H1 (cell line): ENCODE measurements around the gene MIA3. TPM values are rescaled to one million over a fixed set of nuclear protein-coding genes. Genes with fewer than 3 reads are reported as not detected.

Source experiments
- BACH1 ChIP-seq: IDR thresholded peaks from 2 replicates; pipeline ENCODE4 v1.6.1; 2012; ENCODE audit warnings: low read length, improper control_type of control experiment
- BRCA1 ChIP-seq: IDR thresholded peaks from 2 replicates; pipeline ENCODE4 v1.6.1; 2012; ENCODE audit warnings: low read depth, low read length, improper control_type of control experiment
- CBX5 ChIP-seq: fragments of 300-800, 300-1000 bp; sonication (generic); IDR thresholded peaks from 2 replicates; pipeline ENCODE4 v1.7.1; 2016; ENCODE audit warnings: antibody characterized with exemption, low read length, low read depth
- CTBP2 ChIP-seq: IDR thresholded peaks from 2 replicates; pipeline ENCODE4 v1.7.0; 2011; ENCODE audit warnings: borderline replicate concordance, mild to moderate bottlenecking, moderate library complexity, mixed read lengths, low read length; ENCODE audit not compliant: insufficient read depth, insufficient read length
- E2F6 ChIP-seq: IDR thresholded peaks from 2 replicates; pipeline ENCODE4 v1.6.1; 2012; ENCODE audit warnings: inconsistent platforms
- EP300 ChIP-seq, 2 experiments: IDR thresholded peaks; 1 replicate in 1 of 2; 2 replicates in 1 of 2; pipeline ENCODE4 v1.6.1; 2011 to 2012; ENCODE audit warnings: low read depth in 2 of 2, low read length in 2 of 2, mild to moderate bottlenecking in 2 of 2, borderline replicate concordance in 1 of 2, inconsistent platforms in 1 of 2, moderate library complexity in 1 of 2
- HDAC2 ChIP-seq, 2 experiments: fragments of 300-600 bp in 1 of 2; sonication (generic) in 1 of 2; IDR thresholded peaks; 2 replicates each; pipeline ENCODE4 v1.6.1; 2011 to 2012; ENCODE audit warnings: low read depth in 2 of 2, low read length in 2 of 2, mild to moderate bottlenecking in 2 of 2, moderate library complexity in 2 of 2, borderline replicate concordance in 1 of 2, inconsistent platforms in 1 of 2
- KDM1A ChIP-seq: fragments of 200-600, 300-600 bp; sonication (generic); IDR thresholded peaks from 2 replicates; pipeline ENCODE4 v1.7.1; 2016; ENCODE audit warnings: mild to moderate bottlenecking, low read length, borderline replicate concordance
- KDM5A ChIP-seq: fragments of 200-600 bp; IDR thresholded peaks from 2 replicates; pipeline ENCODE4 v1.7.1; 2012; ENCODE audit warnings: mild to moderate bottlenecking, low read length, inconsistent platforms, mixed read lengths
- MAFK ChIP-seq: IDR thresholded peaks from 2 replicates; pipeline ENCODE4 v1.6.1; 2012; ENCODE audit warnings: low read depth, mild to moderate bottlenecking, improper control_type of control experiment, low read length
- NANOG ChIP-seq: IDR thresholded peaks from 2 replicates; pipeline ENCODE4 v1.6.1; 2011; ENCODE audit warnings: low read length, low read depth, mild to moderate bottlenecking, inconsistent platforms; ENCODE audit not compliant: insufficient read depth, poor library complexity, severe bottlenecking
- PHF8 ChIP-seq: fragments of 200-600 bp; sonication (generic); conservative IDR thresholded peaks from 2 replicates; pipeline ENCODE4 v1.7.1; 2012; ENCODE audit warnings: low read depth, mild to moderate bottlenecking, inconsistent platforms, low read length, moderate library complexity
- POLR2AphosphoS5 ChIP-seq: IDR thresholded peaks from 2 replicates; pipeline ENCODE4 v1.6.1; 2011; ENCODE audit warnings: low read depth, low read length
- RAD21 ChIP-seq, 2 experiments: IDR thresholded peaks in 1 of 2; conservative IDR thresholded peaks in 1 of 2; 2 replicates each; pipeline ENCODE4 v1.6.1; 2011; ENCODE audit warnings: low read depth in 2 of 2, low read length in 2 of 2, improper control_type of control experiment in 1 of 2, inconsistent platforms in 1 of 2, mild to moderate bottlenecking in 1 of 2, moderate library complexity in 1 of 2
- RBBP5 ChIP-seq: IDR thresholded peaks from 2 replicates; pipeline ENCODE4 v1.7.1; 2012; ENCODE audit warnings: low read depth, mild to moderate bottlenecking, inconsistent platforms, low read length, moderate library complexity, borderline replicate concordance
- RFX5 ChIP-seq: IDR thresholded peaks from 2 replicates; pipeline ENCODE4 v1.6.1; 2011; ENCODE audit warnings: low read depth, low read length, improper control_type of control experiment, borderline replicate concordance
- RNF2 ChIP-seq: fragments of 200-900, 300-1000 bp; sonication (generic); IDR thresholded peaks from 2 replicates; pipeline ENCODE4 v1.7.1; 2016; ENCODE audit warnings: borderline replicate concordance, low read depth, mild to moderate bottlenecking, antibody characterized with exemption, low read length; ENCODE audit not compliant: poor library complexity, severe bottlenecking; ENCODE audit errors: missing control alignments
- SIRT6 ChIP-seq: IDR thresholded peaks from one replicate; pipeline ENCODE4 v1.7.1; 2012; ENCODE audit warnings: low read length, inconsistent platforms
- SP1 ChIP-seq: IDR thresholded peaks from 2 replicates; pipeline ENCODE4 v1.6.1; 2011; ENCODE audit warnings: low read depth, low read length
- SP2 ChIP-seq: IDR thresholded peaks from 2 replicates; pipeline ENCODE4 v1.6.1; 2012; ENCODE audit warnings: mild to moderate bottlenecking, low read length, inconsistent platforms
- SRF ChIP-seq: IDR thresholded peaks from 2 replicates; pipeline ENCODE4 v1.6.1; 2011; ENCODE audit warnings: mild to moderate bottlenecking, low read depth, low read length, moderate library complexity
- SUZ12 ChIP-seq: fragments of 200-600 bp; sonication (generic); IDR thresholded peaks from 2 replicates; pipeline ENCODE4 v1.6.1; 2012; ENCODE audit warnings: mild to moderate bottlenecking, inconsistent platforms, low read length, moderate library complexity, mixed read lengths
- TAF1 ChIP-seq: IDR thresholded peaks from 2 replicates; pipeline ENCODE4 v1.6.1; 2011; ENCODE audit warnings: mild to moderate bottlenecking, low read depth, low read length
- polyA plus RNA-seq, 7 experiments: library from polyadenylated mRNA; depleted of rRNA in 3 of 7; stranded (reverse) in 5 of 7; unstranded in 2 of 7; fragments of >200 nt in 5 of 7; fragments of 200-250 nt in 2 of 7; gene quantifications; 1 replicate in 5 of 7; 2 replicates in 1 of 7; 4 replicates in 1 of 7; pipeline versions ENCODE4 v1.2.1 to v1.2.3, GENCODE V29; 2011 to 2013; ENCODE audit warnings: missing spikeins in 2 of 7, mixed read lengths in 2 of 7
- total RNA-seq: library from RNA; stranded (reverse); fragmentation: NEBNext Ultra II Directional; extraction: Animal tissue kit (Norgen Biotek cat#: 25700); gene quantifications from 2 replicates; pipeline ENCODE4 v1.2.1, GENCODE V29; 2021

The MIA3 gene
- total and polyA plus RNA-seq, 2 of the 8 experiments (the other 6 are each of a cell fraction or from before 2014, with no cell fraction given): 69.0 to 105 TPM

- TF ChIP-seq MAFK (peak; percentile 6; the same call in 1 of the 2 replicates), POLR2AphosphoS5 (peak; percentile 79), RNF2 (no peak), HDAC2 (IDR thresholded peaks at IDR 0.05; ENCODE audit: borderline replicate concordance in 1 of 2, low read depth in 2 of 2, low read length in 2 of 2) (no peak), TAF1 (peak; percentile 96), KDM5A (peak; percentile 89), SIRT6 (peak; percentile 79), SUZ12 (no peak), SP2 (peak; percentile 20; the same call in 1 of the 2 replicates), RBBP5 (no peak; the same call in 1 of the 2 replicates), NANOG (no peak), SRF (peak; percentile 88), KDM1A (no peak), BRCA1 (no peak), RFX5 (no peak), CTBP2 (no peak), PHF8 (peak; percentile 79), CBX5 (no peak), E2F6 (no peak), RAD21 (IDR thresholded peaks at IDR 0.05 in 1 of 2, conservative IDR thresholded peaks at IDR 0.05 in 1 of 2; ENCODE audit: low read depth in 2 of 2, low read length in 2 of 2) (no peak), SP1 (peak; percentile 74; the same call in 1 of the 2 replicates), EP300 (IDR thresholded peaks at IDR 0.05; ENCODE audit: borderline replicate concordance in 1 of 2, low read depth in 2 of 2, low read length in 2 of 2) (peak in 1 of 2 experiments; percentile 98; a peak in 2 of 3 replicates), BACH1 (no peak)
Observed at GRCh38 chr1:222643938-222644635, 26.2 kb downstream of the MIA3 start (continued).
